Measurements from ENCODE around the gene TIGD4. TPM values are rescaled to one million over a fixed set of nuclear protein-coding genes. Genes with fewer than 3 reads are reported as not detected.
A peak's percentile ranks its signal among the peaks of the same experiment; 100 is the strongest.

Gene TIGD4
- total RNA-seq, 1 experiment from 2014 or later = 1.9 TPM

GRCh38 chr4:152779513-152780266, at the start of gene TIGD4, which contains the start of gene ARFIP1 (continued):
- TF ChIP-seq FOXK1 (CRISPR knock-in tag; IDR thresholded peaks at IDR 0.05) (peak; percentile 62), USF1 (CRISPR knock-in tag; IDR thresholded peaks at IDR 0.05) (peak; percentile 30; the same call in 1 of the 2 replicates), ZNF416 (CRISPR knock-in tag; IDR thresholded peaks at IDR 0.05) (0 out of 2 replicates have a peak, but pooled peaks have one; percentile 52), NR2C2 (CRISPR knock-in tag; IDR thresholded peaks at IDR 0.05) (no peak), ZNF219 (CRISPR knock-in tag; IDR thresholded peaks at IDR 0.05; ENCODE audit: borderline replicate concordance) (no peak), ZNF232 (CRISPR knock-in tag; IDR thresholded peaks at IDR 0.05) (no peak), FOXJ3 (CRISPR knock-in tag; IDR thresholded peaks at IDR 0.05; ENCODE audit: borderline replicate concordance) (0 out of 2 replicates have a peak, but pooled peaks have one; percentile 10), ZBTB21 (CRISPR knock-in tag; IDR thresholded peaks at IDR 0.05; ENCODE audit: borderline replicate concordance) (no peak), ZNF671 (CRISPR knock-in tag; IDR thresholded peaks at IDR 0.05) (no peak), HMGXB4 (CRISPR knock-in tag; IDR thresholded peaks at IDR 0.05) (peak; percentile 76)

- Mint-ChIP-seq H3K27me3 (ENCODE audit: low read depth) (no peaks in the 10 kb centered on the region), H3K9me3 (peaks cover 44% of the 10 kb centered on the region), H3K4me1 (no peaks in the 10 kb centered on the region), H3K36me3 (peaks cover 32% of the 10 kb centered on the region), H3K4me3 (no peak overlapping the region), H3K27ac (no peak overlapping the region)
- DNase-seq (ENCODE audit: low spot score) (no peak), ATAC-seq (no peak)
- TF ChIP-seq MXD4 (CRISPR knock-in tag; IDR thresholded peaks at IDR 0.05; ENCODE audit: borderline replicate concordance) (no peak), FOXP1 (CRISPR knock-in tag; IDR thresholded peaks at IDR 0.05; ENCODE audit: borderline replicate concordance) (no peak), MAX (CRISPR knock-in tag; IDR thresholded peaks at IDR 0.05) (no peak), SMAD4 (CRISPR knock-in tag; IDR thresholded peaks at IDR 0.05) (no peak), ZBTB21 (CRISPR knock-in tag; IDR thresholded peaks at IDR 0.05; ENCODE audit: borderline replicate concordance) (no peak), TP53 (CRISPR knock-in tag; IDR thresholded peaks at IDR 0.05) (no peak), NR2C2 (CRISPR knock-in tag; IDR thresholded peaks at IDR 0.05) (no peak), E2F1 (CRISPR knock-in tag; IDR thresholded peaks at IDR 0.05) (no peak), CREM (CRISPR knock-in tag; IDR thresholded peaks at IDR 0.05) (no peak)
- POLR2A ChIA-PET = no interaction called here
- CTCF ChIA-PET = no interaction called here
Measured at GRCh38 chr4:152828122-152828521, 48.6 kb upstream of the TIGD4 start.

- ChIA-PET CTCF (no interaction called here), POLR2A (no interaction called here)
- H3K9me3 Mint-ChIP-seq = peaks cover 62% of the 10 kb centered on the region
- H3K4me3 Mint-ChIP-seq = no peak overlapping the region
- DNase-seq (ENCODE audit: low spot score) (no peak), ATAC-seq (no peak)
- H3K4me1 Mint-ChIP-seq = no peaks in the 10 kb centered on the region
- no peak overlapping the region for H3K27ac Mint-ChIP-seq
- no peaks in the 10 kb centered on the region for H3K27me3 Mint-ChIP-seq (ENCODE audit: low read depth)
- peaks cover 22% of the 10 kb centered on the region for H3K36me3 Mint-ChIP-seq
- TF ChIP-seq NR1H2 (CRISPR knock-in tag; IDR thresholded peaks at IDR 0.05) = no peak
- no peak for TF ChIP-seq STAT6 (CRISPR knock-in tag; conservative IDR thresholded peaks at IDR 0.05; ENCODE audit: low read depth)
- no peak for TF ChIP-seq TEAD1 (CRISPR knock-in tag; IDR thresholded peaks at IDR 0.05)
- TF ChIP-seq ZMAT4 (CRISPR knock-in tag; IDR thresholded peaks at IDR 0.05) = no peak
- no peak for TF ChIP-seq ZNF263 (CRISPR knock-in tag; IDR thresholded peaks at IDR 0.05; ENCODE audit: low read depth)
- no peak for TF ChIP-seq SMAD4 (CRISPR knock-in tag; IDR thresholded peaks at IDR 0.05)
- TF ChIP-seq TEAD4 (CRISPR knock-in tag; IDR thresholded peaks at IDR 0.05) = no peak
- no peak for TF ChIP-seq ETV6 (CRISPR knock-in tag; IDR thresholded peaks at IDR 0.05)
Measured at GRCh38 chr4:152825336-152825735, 45.8 kb upstream of the TIGD4 start.
